RWPE2 (cell line): ENCODE data around the gene ATF7IP2.
"Not testable (repeated sequence)": the region's sequence is repeated elsewhere in the genome, so short reads cannot be mapped to it uniquely, and the experiment has no call there.

Experiments used
- ATAC-seq: fragments of 200-7000 bp; cut with Tn5 transposase; 3 replicates; pipeline ENCODE4 v1.9.1; 2021; ENCODE audit warnings: low read depth
- DNase-seq: peaks from one replicate; pipeline ENCODE4 v3.0.0-alpha.2; 2020; ENCODE audit warnings: low spot score
- H3K27ac ChIP-seq: fragments of 450-650 bp; 2 replicates; pipeline ENCODE4 v1.5.1; 2017; ENCODE audit warnings: mild to moderate bottlenecking; ENCODE audit not compliant: poor library complexity, severe bottlenecking
- H3K27me3 ChIP-seq: fragments of 250-450 bp; sonication (Bioruptor Pico); 2 replicates; pipeline ENCODE4 v1.5.1; 2021; ENCODE audit warnings: mild to moderate bottlenecking, moderate library complexity; ENCODE audit not compliant: insufficient read depth, poor library complexity, severe bottlenecking
- H3K36me3 ChIP-seq: fragments of 250-450 bp; sonication (Bioruptor Pico); 2 replicates; pipeline ENCODE4 v1.5.1; 2020; ENCODE audit warnings: low read depth, mild to moderate bottlenecking, moderate library complexity
- H3K4me1 ChIP-seq: fragments of 250-450 bp; sonication (Bioruptor Pico); 2 replicates; pipeline ENCODE4 v1.5.1; 2021; ENCODE audit warnings: mild to moderate bottlenecking, moderate library complexity; ENCODE audit not compliant: insufficient read depth, poor library complexity, severe bottlenecking
- H3K4me3 ChIP-seq: fragments of 250-450 bp; sonication (Bioruptor Pico); 2 replicates; pipeline ENCODE4 v1.5.1; 2021; ENCODE audit warnings: mild to moderate bottlenecking, moderate library complexity; ENCODE audit not compliant: severe bottlenecking
- H3K9me3 ChIP-seq: fragments of 250-450 bp; sonication (Bioruptor Pico); 2 replicates; pipeline ENCODE4 v1.5.1; 2021; ENCODE audit warnings: mild to moderate bottlenecking, moderate library complexity; ENCODE audit not compliant: severe bottlenecking
- CTCF ChIP-seq: fragments of 450-650 bp; IDR thresholded peaks from one replicate; pipeline ENCODE4 v1.5.1; 2017; ENCODE audit warnings: mild to moderate bottlenecking, moderate library complexity; ENCODE audit not compliant: poor library complexity, severe bottlenecking

ATF7IP2 gene

GRCh38 chr16:10391339-10391738 is 5.5 kb downstream of the ATF7IP2 start:
- H3K4me1 ChIP-seq, result peaks cover 3% of the 10 kb centered on the region
- H3K36me3 ChIP-seq, result peaks cover 7% of the 10 kb centered on the region
- H3K27me3 ChIP-seq, result no peaks in the 10 kb centered on the region
- no peak overlapping the region for H3K27ac ChIP-seq
- ATAC-seq (no peak), DNase-seq (no peak)
- H3K4me3 ChIP-seq, result no peak overlapping the region
- no peak for TF ChIP-seq CTCF
- no peaks in the 10 kb centered on the region for H3K9me3 ChIP-seq

- Histone ChIP-seq H3K27me3 (no peaks in the 10 kb centered on the region), H3K4me3 (no peak overlapping the region), H3K4me1 (no peaks in the 10 kb centered on the region), H3K9me3 (no peaks in the 10 kb centered on the region), H3K36me3 (no peaks in the 10 kb centered on the region), H3K27ac (no peak overlapping the region)
- ATAC-seq (no peak), DNase-seq (no peak)
- no peak for TF ChIP-seq CTCF
Observed at GRCh38 chr16:10402975-10403374, 17.1 kb downstream of the ATF7IP2 start.

- no peak overlapping the region for H3K4me3 ChIP-seq
- no peak overlapping the region for H3K27ac ChIP-seq
- DNase-seq, result no peak
- no peak for ATAC-seq
- H3K36me3 ChIP-seq, result no peaks in the 10 kb centered on the region
- no peak for TF ChIP-seq CTCF
- no peaks in the 10 kb centered on the region for H3K4me1 ChIP-seq
- H3K27me3 ChIP-seq, result no peaks in the 10 kb centered on the region
- H3K9me3 ChIP-seq, result peaks cover 5% of the 10 kb centered on the region
Observed at GRCh38 chr16:10405386-10405939, 19.6 kb downstream of the ATF7IP2 start.

- peaks cover 5% of the 10 kb centered on the region for H3K9me3 ChIP-seq
- DNase-seq (no peak), ATAC-seq (no peak)
- no peaks in the 10 kb centered on the region for H3K4me1 ChIP-seq
- no peak overlapping the region for H3K4me3 ChIP-seq
- H3K36me3 ChIP-seq, result no peaks in the 10 kb centered on the region
- no peak overlapping the region for H3K27ac ChIP-seq
- TF ChIP-seq CTCF, result no peak
- H3K27me3 ChIP-seq, result no peaks in the 10 kb centered on the region
Observed at GRCh38 chr16:10408824-10409381, 23.0 kb downstream of the ATF7IP2 start.

- not testable (repeated sequence) for H3K27ac ChIP-seq, H3K4me3 ChIP-seq, ATAC-seq, H3K4me1 ChIP-seq, DNase-seq, H3K27me3 ChIP-seq, H3K9me3 ChIP-seq, H3K36me3 ChIP-seq
Observed at GRCh38 chr16:10409713-10410112, 23.9 kb downstream of the ATF7IP2 start.
